HG02884 (cell line): Measurements from ENCODE around the gene CGN.
"Not testable (repeated sequence)": the region's sequence is repeated elsewhere in the genome, so short reads cannot be mapped to it uniquely, and the experiment has no call there.

ENCODE experiments used
- ATAC-seq: cut with Tn5 transposase; IDR thresholded peaks from one replicate; pipeline ENCODE4 v1.9.1; 2021; ENCODE audit warnings: mild to moderate bottlenecking, moderate library complexity; ENCODE audit not compliant: unreplicated experiment

The CGN gene

DNA sequence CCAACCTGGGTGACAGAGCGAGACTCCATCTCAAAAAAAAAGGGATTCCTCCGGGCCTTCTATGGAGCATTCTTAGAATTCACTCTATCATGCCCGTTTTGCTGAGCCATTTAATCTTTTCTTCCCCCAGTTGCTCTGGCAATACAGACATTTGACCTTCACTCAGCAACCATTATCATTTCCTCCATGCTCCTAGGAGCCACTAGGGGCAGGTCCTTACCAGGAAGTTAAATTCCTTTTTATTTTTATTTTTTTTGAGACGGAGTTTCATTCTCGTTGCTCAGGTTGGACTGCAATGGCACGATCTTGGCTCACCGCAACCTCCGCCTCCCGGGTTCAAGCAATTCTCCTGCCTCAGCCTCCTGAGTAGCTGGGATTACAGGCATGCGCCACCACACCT lies 9.7 kb upstream of the CGN start:
- ATAC-seq = no peak

DNA sequence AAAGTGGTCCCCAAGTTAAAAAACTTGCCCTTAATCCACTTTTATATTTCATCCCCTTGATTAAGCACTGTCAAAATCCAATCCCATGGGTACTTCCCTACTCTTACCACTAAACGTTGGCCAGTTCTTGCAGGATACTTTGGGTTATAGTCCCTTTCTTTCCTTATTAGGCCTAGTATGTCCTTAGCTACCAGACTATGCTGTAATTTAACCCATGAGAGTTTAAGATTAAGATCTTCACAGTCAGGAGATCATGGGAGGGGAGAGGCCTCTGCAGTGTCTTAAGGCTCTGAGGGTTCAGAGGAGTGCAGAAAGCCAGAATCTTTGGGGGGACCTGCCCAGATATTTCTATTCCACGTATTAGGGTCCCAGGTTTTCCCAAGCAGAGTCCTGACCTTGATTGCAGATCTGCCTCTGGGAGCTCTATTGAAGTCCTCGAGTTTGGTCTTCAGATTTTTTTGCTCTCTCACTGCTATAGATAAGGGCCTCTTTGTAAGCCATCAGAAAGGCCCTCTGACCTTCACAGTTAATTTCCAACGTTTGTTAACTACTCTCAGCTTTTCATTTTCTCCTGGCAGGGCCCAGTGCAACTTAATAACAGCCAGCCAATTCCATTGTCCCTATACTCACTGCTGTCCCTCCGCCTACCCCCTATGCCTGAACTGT lies 9.0 kb upstream of the CGN start:
- ATAC-seq = no peak

DNA sequence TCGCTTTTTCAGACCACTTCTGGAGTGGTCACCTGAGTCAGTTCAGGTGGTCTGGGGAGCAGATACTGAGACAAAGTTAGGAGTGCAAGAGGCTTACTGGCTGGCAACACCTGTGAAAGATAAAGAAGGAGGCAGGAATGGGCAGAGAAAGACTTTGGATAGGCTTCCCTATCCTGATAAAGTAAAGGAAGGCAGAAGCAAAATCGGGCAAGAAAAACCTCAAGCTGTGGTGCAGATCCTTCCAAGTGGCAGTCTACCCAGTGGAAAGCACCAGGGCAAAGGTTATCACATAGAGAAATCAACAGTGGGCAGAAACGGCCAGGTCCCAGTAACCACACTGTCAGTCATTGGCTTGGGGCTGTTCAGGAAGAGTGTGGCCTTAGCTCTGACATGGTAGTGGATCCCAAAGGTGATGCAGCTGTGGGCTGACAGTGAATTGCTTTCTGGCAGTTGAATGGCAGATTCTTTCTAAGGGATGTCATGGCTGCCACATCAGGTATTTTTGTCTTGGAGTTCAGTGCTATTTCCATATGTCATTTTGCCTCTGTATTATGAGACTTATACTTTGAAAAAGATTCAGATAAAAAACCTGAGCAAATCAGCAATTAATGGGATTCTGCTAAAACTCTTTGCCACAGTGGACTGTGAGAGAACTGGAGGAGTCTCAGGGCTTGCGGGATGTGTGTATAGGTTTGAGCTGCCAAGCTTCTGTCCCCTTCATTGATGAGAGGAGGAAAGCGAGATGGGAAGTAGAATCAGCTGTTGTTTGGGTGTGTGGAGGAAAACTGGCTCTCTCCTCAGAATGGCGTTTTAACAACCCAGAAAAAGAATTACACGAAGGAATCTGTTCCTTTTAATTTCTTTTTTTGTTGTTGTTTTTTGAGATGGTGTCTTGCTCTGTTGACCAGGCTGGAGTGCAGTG lies 8.1 kb upstream of the CGN start:
- no peak for ATAC-seq

DNA sequence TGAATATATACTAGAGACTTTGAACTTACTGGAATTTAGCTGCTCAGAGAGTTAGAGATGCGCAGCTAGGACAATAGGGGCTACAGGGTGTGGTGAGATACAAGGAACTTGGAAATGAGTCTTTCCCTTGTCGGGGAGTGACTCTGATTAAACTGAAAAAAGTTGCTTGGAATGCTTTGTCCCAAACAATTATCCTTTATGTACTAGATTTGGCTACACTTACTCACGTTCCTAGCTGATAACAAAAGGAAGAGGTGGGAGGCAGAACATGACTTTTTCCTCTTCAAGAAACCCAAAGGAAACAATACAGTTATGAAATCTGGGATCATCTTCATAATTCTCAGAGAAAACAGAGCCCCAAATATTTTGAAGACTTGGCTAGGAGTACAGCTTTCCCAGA lies 6.9 kb upstream of the CGN start:
- no peak for ATAC-seq

DNA sequence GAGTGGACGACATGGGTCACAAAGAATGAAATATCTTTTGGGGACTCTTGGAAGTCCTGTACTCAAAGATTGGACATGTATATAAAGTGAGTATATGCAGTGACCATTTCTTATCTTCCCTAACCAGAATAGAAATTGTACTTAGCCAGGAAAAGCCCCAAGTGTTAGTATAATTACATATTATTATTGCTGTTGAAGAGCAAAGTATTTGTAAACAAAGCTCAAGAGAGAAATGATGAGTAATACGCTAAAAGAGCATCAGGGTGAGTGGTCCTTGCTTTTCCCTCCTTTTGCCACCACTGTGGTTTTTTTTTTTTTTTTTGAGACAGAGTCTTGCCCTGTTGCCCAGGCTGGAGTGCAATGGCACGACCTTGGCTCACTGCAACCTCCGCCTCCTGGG lies 6.4 kb upstream of the CGN start:
- no peak for ATAC-seq

DNA sequence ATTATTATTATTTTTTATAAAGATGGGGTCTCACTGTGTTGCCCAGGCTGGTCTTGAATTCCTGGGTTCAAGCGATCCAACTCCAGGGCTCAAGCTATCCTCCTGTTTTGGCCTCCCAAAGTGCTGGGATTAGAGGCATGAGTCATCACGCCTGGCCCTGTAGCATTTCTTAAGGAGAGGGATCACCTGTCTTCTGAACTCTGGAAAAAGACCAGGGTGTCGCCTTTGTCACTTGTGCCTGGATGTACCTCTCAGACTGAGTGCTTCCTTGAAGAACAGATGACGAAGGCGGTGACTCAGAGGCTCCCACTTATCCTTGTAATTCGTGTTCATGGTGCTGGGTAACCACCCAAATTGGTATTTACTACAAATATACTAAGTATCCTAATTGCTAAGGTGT lies 2.4 kb upstream of the CGN start:
- ATAC-seq = no peak

DNA sequence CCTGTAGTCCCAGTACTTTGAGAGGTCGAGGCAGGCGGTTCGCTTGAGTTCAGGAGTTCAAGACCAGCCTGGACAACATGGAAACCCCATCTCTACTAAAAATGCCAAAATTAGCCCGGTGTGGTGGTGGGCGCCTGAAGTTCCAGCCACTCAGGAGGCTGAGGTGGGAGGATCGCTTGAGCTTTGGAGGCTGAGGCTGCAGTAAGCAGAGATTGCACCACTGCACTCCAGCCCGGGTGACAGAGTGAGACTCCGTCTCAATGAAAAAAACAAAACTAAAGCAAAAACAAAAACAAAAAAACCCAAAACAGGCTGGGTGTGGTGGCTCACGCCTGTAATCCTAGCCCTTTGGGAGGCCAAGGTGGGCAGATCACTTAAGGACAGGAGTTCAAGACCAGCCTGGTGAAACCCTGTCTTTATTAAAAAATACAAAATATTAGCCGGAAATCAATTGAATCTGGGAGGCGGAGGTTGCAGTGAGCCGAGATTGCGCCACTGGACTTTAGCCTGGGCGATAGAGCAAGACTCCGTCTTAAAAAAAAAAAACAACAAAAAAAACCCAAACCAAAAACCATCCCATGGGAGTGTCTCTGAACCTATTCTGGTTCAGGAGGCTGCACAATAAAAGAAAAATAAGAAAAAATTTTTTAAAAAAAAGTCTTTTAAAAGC lies 1.7 kb upstream of the CGN start:
- no peak for ATAC-seq

DNA sequence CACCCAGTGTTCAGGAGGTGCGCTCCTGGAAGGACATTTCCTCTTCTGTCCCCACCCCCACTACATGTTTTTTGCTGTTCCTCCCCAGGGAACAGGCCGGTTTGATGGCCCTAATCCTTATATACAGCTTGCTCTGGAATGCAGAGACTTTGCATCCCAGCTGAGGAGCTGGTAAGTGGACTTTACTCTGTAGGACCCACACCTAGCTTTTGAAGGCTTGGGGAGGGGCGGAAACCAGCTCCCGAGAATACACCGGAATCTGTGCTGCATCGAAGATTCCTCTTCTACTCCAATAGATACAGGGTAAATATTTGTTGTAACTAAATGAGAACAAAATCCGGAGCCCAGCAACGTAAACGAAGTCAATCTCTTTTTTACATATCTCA lies 1.2 kb upstream of the CGN start:
- ATAC-seq = no peak

DNA sequence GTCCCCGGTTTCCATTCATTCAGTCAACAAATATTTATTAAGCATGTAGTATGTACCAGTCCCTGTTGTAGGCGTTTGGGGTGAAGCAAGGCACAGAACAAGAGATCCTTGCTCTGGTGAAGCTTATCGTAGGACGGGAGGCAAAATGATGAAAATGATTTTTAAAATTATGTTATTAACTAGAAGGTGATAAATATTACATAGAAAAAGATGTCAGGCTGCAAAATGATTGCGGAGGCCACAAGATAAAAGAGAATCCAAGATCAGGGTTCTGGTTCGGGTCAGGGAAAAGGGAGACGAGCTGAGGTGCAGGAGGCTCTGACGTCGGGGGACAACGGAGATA lies 602 bp upstream of the CGN start:
- no peak for ATAC-seq

DNA sequence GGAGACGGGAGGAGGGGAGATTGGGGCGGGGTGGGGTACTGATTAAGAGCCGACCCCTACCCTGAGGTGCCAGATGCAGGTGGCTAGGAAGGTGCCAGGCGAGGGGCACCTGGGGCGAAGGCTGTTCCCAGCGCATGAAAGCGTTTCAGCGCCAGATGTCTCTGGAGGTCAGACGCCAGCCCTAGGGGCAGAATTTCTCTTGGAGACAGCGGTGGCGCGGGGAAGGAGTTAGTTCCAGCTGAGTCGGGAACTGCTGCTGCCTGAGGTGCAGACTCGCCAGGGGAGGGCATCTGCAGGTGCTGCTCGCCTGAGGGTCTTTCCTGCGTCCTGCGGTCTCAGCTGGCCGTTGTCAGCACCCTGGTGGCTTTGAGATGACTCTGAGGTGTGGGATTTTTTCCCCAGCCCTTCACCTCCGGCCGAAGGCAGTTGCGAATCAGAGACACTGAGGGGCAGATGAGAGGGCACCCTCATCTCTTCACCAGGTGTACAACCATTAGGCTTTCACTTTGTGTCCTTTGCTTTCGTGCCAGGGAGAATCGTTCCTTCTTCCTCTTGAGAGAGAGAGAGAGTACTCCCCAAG lies 539 bp downstream of the CGN start:
- no peak for ATAC-seq

DNA sequence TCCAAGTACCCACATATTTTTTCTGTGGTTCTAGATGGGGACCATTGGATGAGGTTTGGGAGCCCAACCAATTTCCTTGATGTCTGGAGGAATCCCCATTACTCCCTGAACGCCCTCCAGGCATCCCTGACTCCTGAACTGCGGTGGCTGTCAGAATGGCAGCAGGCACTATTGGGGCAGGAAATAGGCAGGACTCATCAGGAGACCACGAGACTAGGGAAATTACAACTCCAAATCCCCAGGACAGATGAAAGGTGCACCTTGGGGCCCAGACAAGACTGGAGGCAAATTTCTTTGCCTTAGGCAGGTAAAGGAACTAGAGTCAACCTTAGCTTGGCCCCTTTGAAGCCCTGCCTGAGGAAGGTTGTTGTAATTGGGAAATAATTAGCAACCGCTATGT lies 1.1 kb downstream of the CGN start:
- no peak for ATAC-seq

DNA sequence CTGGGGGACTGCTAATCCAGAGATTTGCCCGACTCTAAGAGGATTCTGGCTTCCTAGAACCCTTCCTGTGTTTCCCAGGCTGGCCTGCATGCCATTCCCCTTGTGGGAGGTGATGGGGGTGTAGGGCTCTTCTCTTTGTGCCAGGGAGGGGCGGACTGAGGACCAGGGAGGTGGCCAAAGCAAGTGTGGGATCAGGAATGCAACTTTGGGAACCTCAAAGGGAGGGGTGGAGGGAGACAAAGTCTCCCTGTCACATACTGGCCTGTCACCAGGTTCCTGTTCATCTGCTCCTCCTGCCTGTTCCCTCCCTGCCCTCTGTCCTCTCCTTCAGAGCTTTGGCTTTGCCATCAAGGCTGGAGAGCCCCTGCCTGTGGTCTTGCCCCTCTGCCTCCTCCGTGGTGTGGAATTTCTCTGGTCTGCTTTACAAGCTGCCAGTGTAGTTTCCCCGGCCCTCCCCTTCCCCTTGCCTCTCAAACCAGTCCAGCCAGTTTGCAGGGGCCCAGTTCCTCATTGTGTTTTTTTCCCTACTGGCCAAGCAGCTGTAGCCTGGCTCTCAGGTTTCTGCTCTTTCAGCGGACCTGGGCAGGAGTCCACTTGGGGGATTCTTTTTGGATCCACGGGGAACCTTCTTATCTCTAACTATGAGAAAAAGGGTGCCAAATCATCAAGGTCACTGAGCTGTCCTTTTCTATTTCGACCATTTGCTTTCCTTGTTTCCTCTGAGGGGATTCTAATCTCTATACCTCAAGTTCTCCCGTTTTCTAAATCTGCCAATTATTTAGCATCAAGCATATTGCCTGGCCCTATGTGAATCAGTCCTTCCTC lies 1.8 kb downstream of the CGN start:
- no peak for ATAC-seq

DNA sequence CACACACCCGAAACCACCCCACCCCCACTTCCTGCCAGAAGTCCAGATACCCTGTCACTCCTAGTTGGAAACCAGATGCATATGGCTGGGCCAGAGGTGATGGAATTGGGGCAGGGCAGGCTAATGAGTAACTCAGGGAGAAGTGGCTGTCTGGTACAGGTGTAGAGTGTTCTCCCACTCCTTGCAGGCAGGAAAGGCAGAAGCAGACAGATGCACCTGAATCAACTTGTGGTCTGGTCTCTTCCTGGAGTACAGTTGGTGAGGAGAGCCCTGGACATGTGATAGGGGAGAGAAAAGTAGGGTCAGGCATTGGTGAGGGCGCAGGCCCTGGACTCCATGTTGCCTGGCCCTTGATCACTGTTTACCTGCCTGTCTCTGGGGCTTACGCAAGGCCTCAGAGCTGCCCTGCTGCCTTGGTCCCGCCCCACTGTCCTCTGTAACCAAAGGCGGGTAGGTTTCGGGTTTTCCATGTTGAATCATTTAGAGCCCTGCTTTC lies 2.5 kb downstream of the CGN start:
- ATAC-seq = no peak

DNA sequence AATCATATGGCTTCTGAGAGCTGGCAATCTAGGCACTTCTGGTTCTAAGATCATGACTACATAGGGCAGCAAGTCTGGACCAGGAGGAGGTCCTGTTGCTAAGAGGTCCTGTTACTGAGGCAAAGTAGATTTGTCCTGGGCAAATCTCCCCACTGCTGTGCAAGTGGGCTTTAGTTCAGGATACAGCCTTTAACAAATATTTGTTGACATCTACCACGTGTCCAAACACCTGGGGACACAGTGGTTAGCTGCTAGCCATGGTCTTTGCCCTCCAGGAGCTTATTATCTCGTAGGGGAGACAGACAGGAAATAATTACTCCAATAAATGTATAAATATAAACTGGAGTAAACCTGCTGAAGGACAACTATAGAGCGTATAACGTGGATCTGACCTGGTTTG lies 3.2 kb downstream of the CGN start:
- ATAC-seq = no peak

DNA sequence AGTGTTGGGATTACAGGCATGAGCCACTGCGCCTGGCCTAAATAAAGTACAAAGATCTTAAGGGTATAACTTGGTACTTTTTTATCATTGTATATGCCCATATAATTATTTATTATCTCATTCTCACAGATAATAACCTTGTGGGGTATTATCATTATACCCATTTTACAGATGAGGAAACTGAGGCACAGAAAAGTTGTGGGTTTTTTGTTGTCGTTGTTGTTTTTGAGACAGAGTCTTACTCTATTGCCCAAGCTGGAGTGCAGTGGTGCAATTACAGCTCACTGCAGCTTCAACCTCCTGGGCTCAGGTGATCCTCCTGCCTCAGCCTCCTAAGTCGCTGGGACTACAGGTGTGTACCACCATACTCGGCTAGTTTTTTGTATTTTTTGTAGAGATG lies 4.1 kb downstream of the CGN start:
- no peak for ATAC-seq

DNA sequence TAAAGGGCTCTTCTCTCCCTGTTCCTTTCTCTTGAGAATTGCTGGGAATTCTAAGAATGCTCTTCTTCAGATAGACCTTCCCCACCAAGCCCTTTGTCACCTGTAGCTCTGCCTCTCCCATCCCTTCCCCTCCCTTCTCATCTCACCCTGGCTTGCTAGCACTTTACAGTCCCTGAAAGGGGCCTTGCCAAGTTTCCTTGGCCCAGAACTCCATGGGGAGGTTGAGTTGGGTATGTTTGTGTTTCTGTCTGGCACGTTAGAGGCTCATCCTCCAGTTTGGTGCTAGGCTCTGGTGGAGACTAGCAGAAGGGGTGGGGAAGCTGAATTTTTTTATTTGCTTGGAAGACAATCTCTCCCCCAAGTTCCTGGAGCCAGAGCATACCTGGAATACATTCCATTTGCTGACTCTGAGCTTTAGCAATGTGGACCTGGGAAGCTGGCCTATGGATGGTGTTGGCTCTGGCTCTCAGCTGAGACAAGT lies 4.9 kb downstream of the CGN start:
- no peak for ATAC-seq

DNA sequence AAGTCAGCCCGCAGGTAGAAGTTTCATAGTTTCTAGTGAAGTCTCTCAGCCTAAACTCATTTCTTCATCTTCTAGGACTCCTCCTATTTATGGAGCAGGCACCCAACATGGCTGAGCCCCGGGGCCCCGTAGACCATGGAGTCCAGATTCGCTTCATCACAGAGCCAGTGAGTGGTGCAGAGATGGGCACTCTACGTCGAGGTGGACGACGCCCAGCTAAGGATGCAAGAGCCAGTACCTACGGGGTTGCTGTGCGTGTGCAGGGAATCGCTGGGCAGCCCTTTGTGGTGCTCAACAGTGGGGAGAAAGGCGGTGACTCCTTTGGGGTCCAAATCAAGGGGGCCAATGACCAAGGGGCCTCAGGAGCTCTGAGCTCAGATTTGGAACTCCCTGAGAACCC lies 7.2 kb downstream of the CGN start:
- no peak for ATAC-seq

DNA sequence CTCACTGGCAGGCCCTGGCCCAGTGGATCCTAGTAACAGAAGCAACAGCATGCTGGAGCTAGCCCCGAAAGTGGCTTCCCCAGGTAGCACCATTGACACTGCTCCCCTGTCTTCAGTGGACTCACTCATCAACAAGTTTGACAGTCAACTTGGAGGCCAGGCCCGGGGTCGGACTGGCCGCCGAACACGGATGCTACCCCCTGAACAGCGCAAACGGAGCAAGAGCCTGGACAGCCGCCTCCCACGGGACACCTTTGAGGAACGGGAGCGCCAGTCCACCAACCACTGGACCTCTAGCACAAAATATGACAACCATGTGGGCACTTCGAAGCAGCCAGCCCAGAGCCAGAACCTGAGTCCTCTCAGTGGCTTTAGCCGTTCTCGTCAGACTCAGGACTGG lies 7.7 kb downstream of the CGN start:
- ATAC-seq = no peak

DNA sequence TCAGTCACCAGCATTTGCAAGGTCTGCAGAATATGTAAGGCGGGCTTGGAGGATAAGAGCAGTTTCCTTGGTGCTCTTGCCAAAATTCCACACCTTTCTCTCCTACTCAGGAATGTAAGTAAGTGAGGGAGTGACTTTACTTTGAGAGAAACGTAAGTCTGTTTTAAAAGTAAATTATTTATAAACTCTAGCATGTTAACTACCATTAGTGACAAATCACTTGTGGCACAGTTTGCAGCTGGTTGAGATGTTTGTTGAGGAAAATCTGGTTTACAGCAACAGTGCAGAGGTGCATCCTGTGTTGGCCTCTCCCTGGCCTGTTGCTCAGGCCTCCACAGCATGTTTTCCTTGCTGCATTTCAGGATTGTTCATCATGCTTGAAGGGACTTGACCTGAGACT lies 8.5 kb downstream of the CGN start:
- ATAC-seq = no peak

DNA sequence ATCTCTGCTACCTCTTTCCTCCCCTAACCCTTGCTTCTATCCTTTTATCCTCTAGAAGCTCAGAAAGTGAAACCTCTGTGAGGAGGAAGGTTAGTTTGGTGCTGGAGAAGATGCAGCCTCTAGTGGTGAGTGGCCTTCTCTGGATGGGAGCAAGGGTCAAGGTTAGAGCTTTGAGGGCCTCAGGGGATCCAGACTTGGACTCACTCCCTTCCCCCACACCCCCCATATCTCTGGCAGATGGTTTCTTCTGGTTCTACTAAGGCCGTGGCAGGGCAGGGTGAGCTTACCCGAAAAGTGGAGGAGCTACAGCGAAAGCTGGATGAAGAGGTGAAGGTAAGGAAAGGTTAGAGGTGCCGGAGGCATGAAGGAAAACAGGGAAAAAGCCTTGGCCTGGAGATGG lies 9.2 kb downstream of the CGN start:
- no peak for ATAC-seq

DNA sequence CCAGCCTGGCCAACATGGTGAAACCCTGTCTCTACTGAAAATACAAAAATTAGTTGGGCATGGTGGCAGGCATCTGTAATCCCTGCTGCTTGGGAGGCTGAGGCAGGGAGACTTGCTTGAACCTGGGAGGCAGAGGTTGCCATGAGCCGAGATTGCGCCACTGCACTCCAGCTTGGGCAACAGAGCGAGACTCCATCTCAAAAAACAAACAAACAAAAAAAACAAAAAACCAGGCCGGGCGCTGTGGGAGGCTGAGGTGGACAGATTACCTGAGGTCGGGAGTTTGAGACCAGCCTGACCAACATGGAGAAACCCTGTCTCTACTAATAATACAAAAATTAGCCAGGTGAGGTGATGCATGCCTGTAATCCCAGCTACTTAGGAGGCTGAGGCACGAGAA lies 11.2 kb downstream of the CGN start:
- ATAC-seq = not testable (repeated sequence)
